ENCODE measurements around the gene SREBF1.

The SREBF1 gene

GRCh38 chr17:17834974-17835373, 1.8 kb downstream of the SREBF1 start:
- Histone ChIP-seq H3K9me3 (ENCODE audit: control insufficient read depth in 2 of 2, low read length in 2 of 2) (no peaks in the 10 kb centered on the region), H3K9ac (ENCODE audit: low read depth in 1 of 2, low read length in 2 of 2) (peak overlapping the region in 1 of 2 donors; percentile 99), H3K4me3 (ENCODE audit: low read length in 2 of 2) (peak overlapping the region in 1 of 2 donors; percentile 83), H3K36me3 (ENCODE audit: control insufficient read depth in 2 of 2, insufficient read depth in 2 of 2, low read length in 2 of 2) (peaks cover 0 to 4% of the 10 kb centered on the region in 2 donors), H3K27me3 (ENCODE audit: control insufficient read depth in 2 of 2, insufficient read depth in 2 of 2, low read length in 2 of 2) (no peaks in the 10 kb centered on the region), H3K4me1 (ENCODE audit: control insufficient read depth in 2 of 2, insufficient read depth in 2 of 2, low read length in 2 of 2) (peaks cover 61 to 66% of the 10 kb centered on the region in 2 donors), H3K27ac (ENCODE audit: low read depth in 2 of 2, low read length in 2 of 2) (peak overlapping the region; percentile 98 to 100)

GRCh38 chr17:17833658-17834357, 3.0 kb downstream of the SREBF1 start:
- Histone ChIP-seq H3K36me3 (ENCODE audit: control insufficient read depth in 2 of 2, insufficient read depth in 2 of 2, low read length in 2 of 2) (peaks cover 0 to 4% of the 10 kb centered on the region in 2 donors), H3K9ac (ENCODE audit: low read depth in 1 of 2, low read length in 2 of 2) (peak overlapping the region in 1 of 2 donors; percentile 14), H3K4me1 (ENCODE audit: control insufficient read depth in 2 of 2, insufficient read depth in 2 of 2, low read length in 2 of 2) (peaks cover 53 to 59% of the 10 kb centered on the region in 2 donors), H3K27ac (ENCODE audit: low read depth in 2 of 2, low read length in 2 of 2) (no peak overlapping the region), H3K27me3 (ENCODE audit: control insufficient read depth in 2 of 2, insufficient read depth in 2 of 2, low read length in 2 of 2) (no peaks in the 10 kb centered on the region), H3K4me3 (ENCODE audit: low read length in 2 of 2) (no peak overlapping the region), H3K9me3 (ENCODE audit: control insufficient read depth in 2 of 2, low read length in 2 of 2) (no peaks in the 10 kb centered on the region)

GRCh38 chr17:17832032-17832363, 4.8 kb downstream of the SREBF1 start:
- H3K27ac ChIP-seq (ENCODE audit: low read depth in 2 of 2, low read length in 2 of 2), result peak overlapping the region; percentile 76 to 78
- H3K9ac ChIP-seq (ENCODE audit: low read depth in 1 of 2, low read length in 2 of 2), result peak overlapping the region in 1 of 2 donors; percentile 0
- no peaks in the 10 kb centered on the region for H3K9me3 ChIP-seq (ENCODE audit: control insufficient read depth in 2 of 2, low read length in 2 of 2)
- H3K4me3 ChIP-seq (ENCODE audit: low read length in 2 of 2), result no peak overlapping the region
- H3K27me3 ChIP-seq (ENCODE audit: control insufficient read depth in 2 of 2, insufficient read depth in 2 of 2, low read length in 2 of 2), result no peaks in the 10 kb centered on the region
- H3K4me1 ChIP-seq (ENCODE audit: control insufficient read depth in 2 of 2, insufficient read depth in 2 of 2, low read length in 2 of 2), result peaks cover 39 to 51% of the 10 kb centered on the region in 2 donors
- peaks cover 0 to 7% of the 10 kb centered on the region in 2 donors for H3K36me3 ChIP-seq (ENCODE audit: control insufficient read depth in 2 of 2, insufficient read depth in 2 of 2, low read length in 2 of 2)

GRCh38 chr17:17831208-17832031, 5.4 kb downstream of the SREBF1 start:
- no peaks in the 10 kb centered on the region for H3K27me3 ChIP-seq (ENCODE audit: control insufficient read depth in 2 of 2, insufficient read depth in 2 of 2, low read length in 2 of 2)
- peaks cover 44 to 50% of the 10 kb centered on the region in 2 donors for H3K4me1 ChIP-seq (ENCODE audit: control insufficient read depth in 2 of 2, insufficient read depth in 2 of 2, low read length in 2 of 2)
- no peak overlapping the region for H3K4me3 ChIP-seq (ENCODE audit: low read length in 2 of 2)
- no peaks in the 10 kb centered on the region for H3K9me3 ChIP-seq (ENCODE audit: control insufficient read depth in 2 of 2, low read length in 2 of 2)
- H3K27ac ChIP-seq (ENCODE audit: low read depth in 2 of 2, low read length in 2 of 2), result peak overlapping the region; percentile 76 to 78
- peaks cover 0 to 7% of the 10 kb centered on the region in 2 donors for H3K36me3 ChIP-seq (ENCODE audit: control insufficient read depth in 2 of 2, insufficient read depth in 2 of 2, low read length in 2 of 2)
- H3K9ac ChIP-seq (ENCODE audit: low read depth in 1 of 2, low read length in 2 of 2), result peak overlapping the region; percentile 0 to 36

- peak overlapping the region in 1 of 2 donors; percentile 36 for H3K9ac ChIP-seq (ENCODE audit: low read depth in 1 of 2, low read length in 2 of 2)
- H3K27ac ChIP-seq (ENCODE audit: low read depth in 2 of 2, low read length in 2 of 2), result peak overlapping the region; percentile 76 to 78
- H3K9me3 ChIP-seq (ENCODE audit: control insufficient read depth in 2 of 2, low read length in 2 of 2), result no peaks in the 10 kb centered on the region
- H3K4me1 ChIP-seq (ENCODE audit: control insufficient read depth in 2 of 2, insufficient read depth in 2 of 2, low read length in 2 of 2), result peaks cover 46 to 52% of the 10 kb centered on the region in 2 donors
- no peak overlapping the region for H3K4me3 ChIP-seq (ENCODE audit: low read length in 2 of 2)
- no peaks in the 10 kb centered on the region for H3K27me3 ChIP-seq (ENCODE audit: control insufficient read depth in 2 of 2, insufficient read depth in 2 of 2, low read length in 2 of 2)
- peaks cover 0 to 7% of the 10 kb centered on the region in 2 donors for H3K36me3 ChIP-seq (ENCODE audit: control insufficient read depth in 2 of 2, insufficient read depth in 2 of 2, low read length in 2 of 2)
Measured at GRCh38 chr17:17830740-17831207, 6.0 kb downstream of the SREBF1 start.

GRCh38 chr17:17830269-17830567, 6.6 kb downstream of the SREBF1 start:
- peaks cover 0 to 7% of the 10 kb centered on the region in 2 donors for H3K36me3 ChIP-seq (ENCODE audit: control insufficient read depth in 2 of 2, insufficient read depth in 2 of 2, low read length in 2 of 2)
- H3K27me3 ChIP-seq (ENCODE audit: control insufficient read depth in 2 of 2, insufficient read depth in 2 of 2, low read length in 2 of 2), result no peaks in the 10 kb centered on the region
- peak overlapping the region in 1 of 2 donors; percentile 30 for H3K27ac ChIP-seq (ENCODE audit: low read depth in 2 of 2, low read length in 2 of 2)
- H3K9me3 ChIP-seq (ENCODE audit: control insufficient read depth in 2 of 2, low read length in 2 of 2), result no peaks in the 10 kb centered on the region
- H3K4me3 ChIP-seq (ENCODE audit: low read length in 2 of 2), result no peak overlapping the region
- peak overlapping the region in 1 of 2 donors; percentile 36 for H3K9ac ChIP-seq (ENCODE audit: low read depth in 1 of 2, low read length in 2 of 2)
- peaks cover 41 to 48% of the 10 kb centered on the region in 2 donors for H3K4me1 ChIP-seq (ENCODE audit: control insufficient read depth in 2 of 2, insufficient read depth in 2 of 2, low read length in 2 of 2)

GRCh38 chr17:17827826-17828621, 8.8 kb downstream of the SREBF1 start:
- Histone ChIP-seq H3K4me1 (ENCODE audit: control insufficient read depth in 2 of 2, insufficient read depth in 2 of 2, low read length in 2 of 2) (peaks cover 56% of the 10 kb centered on the region in 2 donors), H3K27me3 (ENCODE audit: control insufficient read depth in 2 of 2, insufficient read depth in 2 of 2, low read length in 2 of 2) (no peaks in the 10 kb centered on the region), H3K27ac (ENCODE audit: low read depth in 2 of 2, low read length in 2 of 2) (no peak overlapping the region), H3K36me3 (ENCODE audit: control insufficient read depth in 2 of 2, insufficient read depth in 2 of 2, low read length in 2 of 2) (peaks cover 0 to 7% of the 10 kb centered on the region in 2 donors), H3K4me3 (ENCODE audit: low read length in 2 of 2) (no peak overlapping the region), H3K9me3 (ENCODE audit: control insufficient read depth in 2 of 2, low read length in 2 of 2) (no peaks in the 10 kb centered on the region), H3K9ac (ENCODE audit: low read depth in 1 of 2, low read length in 2 of 2) (peak overlapping the region in 1 of 2 donors; percentile 5)

GRCh38 chr17:17826942-17827785, 9.6 kb downstream of the SREBF1 start:
- peaks cover 63 to 65% of the 10 kb centered on the region in 2 donors for H3K4me1 ChIP-seq (ENCODE audit: control insufficient read depth in 2 of 2, insufficient read depth in 2 of 2, low read length in 2 of 2)

GRCh38 chr17:17826342-17826713, 10.5 kb downstream of the SREBF1 start:
- peak overlapping the region in 1 of 2 donors; percentile 15 for H3K9ac ChIP-seq (ENCODE audit: low read depth in 1 of 2, low read length in 2 of 2)
- H3K4me1 ChIP-seq (ENCODE audit: control insufficient read depth in 2 of 2, insufficient read depth in 2 of 2, low read length in 2 of 2), result peaks cover 63 to 67% of the 10 kb centered on the region in 2 donors
- H3K27me3 ChIP-seq (ENCODE audit: control insufficient read depth in 2 of 2, insufficient read depth in 2 of 2, low read length in 2 of 2), result no peaks in the 10 kb centered on the region
- H3K9me3 ChIP-seq (ENCODE audit: control insufficient read depth in 2 of 2, low read length in 2 of 2), result no peaks in the 10 kb centered on the region
- peak overlapping the region; percentile 87 to 95 for H3K27ac ChIP-seq (ENCODE audit: low read depth in 2 of 2, low read length in 2 of 2)
- H3K4me3 ChIP-seq (ENCODE audit: low read length in 2 of 2), result no peak overlapping the region
- H3K36me3 ChIP-seq (ENCODE audit: control insufficient read depth in 2 of 2, insufficient read depth in 2 of 2, low read length in 2 of 2), result peaks cover 0 to 3% of the 10 kb centered on the region in 2 donors

More at GRCh38 chr17:17826942-17827785, 9.6 kb downstream of the SREBF1 start:
- no peak overlapping the region for H3K9ac ChIP-seq (ENCODE audit: low read depth in 1 of 2, low read length in 2 of 2)
- H3K9me3 ChIP-seq (ENCODE audit: control insufficient read depth in 2 of 2, low read length in 2 of 2), result no peaks in the 10 kb centered on the region
- H3K27ac ChIP-seq (ENCODE audit: low read depth in 2 of 2, low read length in 2 of 2), result peak overlapping the region in 1 of 2 donors; percentile 95
- no peaks in the 10 kb centered on the region for H3K27me3 ChIP-seq (ENCODE audit: control insufficient read depth in 2 of 2, insufficient read depth in 2 of 2, low read length in 2 of 2)
- no peak overlapping the region for H3K4me3 ChIP-seq (ENCODE audit: low read length in 2 of 2)
- H3K36me3 ChIP-seq (ENCODE audit: control insufficient read depth in 2 of 2, insufficient read depth in 2 of 2, low read length in 2 of 2), result peaks cover 0 to 6% of the 10 kb centered on the region in 2 donors
